Coronary artery (tissue), 2 donors: ENCODE results near the gene NARS2.

ENCODE experiments used
- DNase-seq: peaks from one replicate; pipeline ENCODE4 v3.0.0-alpha.2; 2017; ENCODE audit warnings: low spot score
- H3K27ac ChIP-seq, 2 donors: fragments of 200-600 bp; sonication (generic); one replicate each; pipeline ENCODE4 v1.5.1; 2016 to 2019
- H3K4me3 ChIP-seq: fragments of 200-600 bp; sonication (generic); 2 replicates; pipeline ENCODE4 v1.5.1; 2016; ENCODE audit warnings: mild to moderate bottlenecking, moderate library complexity
- CTCF ChIP-seq: fragments of 200-600 bp; sonication (generic); IDR thresholded peaks from one replicate; pipeline ENCODE4 v1.5.1; 2019; ENCODE audit warnings: antibody characterized with exemption

NARS2 gene

GRCh38 chr11:78510025-78510596 is 64.6 kb downstream of the NARS2 start:
- Histone ChIP-seq H3K4me3 (no peak overlapping the region), H3K27ac (no peak overlapping the region)
- DNase-seq: no peak
- TF ChIP-seq CTCF: no peak

GRCh38 chr11:78504708-78505107 is 70.0 kb downstream of the NARS2 start:
- no peak overlapping the region for H3K27ac ChIP-seq
- H3K4me3 ChIP-seq: no peak overlapping the region
- TF ChIP-seq CTCF: no peak
- no peak for DNase-seq

GRCh38 chr11:78504181-78504580 is 70.5 kb downstream of the NARS2 start:
- H3K27ac ChIP-seq: no peak overlapping the region
- no peak for DNase-seq
- no peak overlapping the region for H3K4me3 ChIP-seq
- no peak for TF ChIP-seq CTCF

- Histone ChIP-seq H3K4me3 (no peak overlapping the region), H3K27ac (no peak overlapping the region)
- no peak for DNase-seq
- TF ChIP-seq CTCF: no peak
Observed at GRCh38 chr11:78499971-78500370, 74.7 kb downstream of the NARS2 start.

GRCh38 chr11:78497293-78497692 is 77.4 kb downstream of the NARS2 start:
- DNase-seq: no peak
- H3K4me3 ChIP-seq: no peak overlapping the region
- no peak for TF ChIP-seq CTCF
- H3K27ac ChIP-seq: no peak overlapping the region

GRCh38 chr11:78493413-78493975 is 81.2 kb downstream of the NARS2 start:
- no peak for TF ChIP-seq CTCF
- Histone ChIP-seq H3K4me3 (no peak overlapping the region), H3K27ac (no peak overlapping the region)
- no peak for DNase-seq

- no peak overlapping the region for H3K4me3 ChIP-seq
Observed at GRCh38 chr11:78492973-78493372, 81.7 kb downstream of the NARS2 start.

More at GRCh38 chr11:78492973-78493372, 81.7 kb downstream of the NARS2 start:
- no peak for TF ChIP-seq CTCF
- DNase-seq: no peak
- H3K27ac ChIP-seq: no peak overlapping the region
